Bronchial epithelial cell (primary cell): ENCODE data around the gene TRIM6. TPM values are rescaled to one million over a fixed set of nuclear protein-coding genes. Genes with fewer than 3 reads are reported as not detected.
A peak's percentile ranks its signal among the peaks of the same experiment; 100 is the strongest.

Experiments
- DNase-seq: peaks from one replicate; pipeline ENCODE4 v3.0.0-alpha.2; 2010; ENCODE audit warnings: low read depth
- FAIRE-seq: peaks from 2 replicates; lab custom pipeline; 2011; peaks lifted over from hg19 to GRCh38; lab: Jason Lieb, UNC
- H3K27me3 ChIP-seq: 2 replicates; pipeline ENCODE4 v1.5.1; 2011; ENCODE audit warnings: low read length; ENCODE audit not compliant: control insufficient read depth, insufficient read depth
- H3K36me3 ChIP-seq: 2 replicates; pipeline ENCODE4 v1.5.1; 2011; ENCODE audit warnings: low read length; ENCODE audit not compliant: control insufficient read depth, insufficient read depth
- H3K4me3 ChIP-seq: 2 replicates; pipeline ENCODE4 v1.5.1; 2011; ENCODE audit warnings: mild to moderate bottlenecking, low read depth, low read length, control low read depth
- CTCF ChIP-seq: IDR thresholded peaks from 2 replicates; pipeline ENCODE4 v1.5.1; 2011; ENCODE audit warnings: mild to moderate bottlenecking, moderate library complexity, low read length, control low read depth, inconsistent platforms; ENCODE audit not compliant: insufficient read depth, severe bottlenecking
- total RNA-seq: library from RNA; depleted of rRNA; stranded (reverse); fragments of >200 nt; gene quantifications from 2 replicates; pipeline ENCODE4 v1.2.1, GENCODE V29; 2014

TRIM6 gene
- 1.8 and 3.2 TPM in 2 replicates for total RNA-seq

- Histone ChIP-seq H3K4me3 (peak within 1 kb of the TSS; percentile 61), H3K27me3 (no peaks in the 10 kb centered on the region), H3K36me3 (no peaks in the 10 kb centered on the region)
- no peak for TF ChIP-seq CTCF
- DNase-seq (peak; percentile 29), FAIRE-seq (no peak)
These were observed at the start of gene TRIM6 for GRCh38 chr11:5596607-5597201. TRIM6 (plus strand) TSS chr11:5596637; CDS start chr11:5596898, 261 bp downstream.

GRCh38 chr11:5547982-5548381 lies 48.5 kb upstream of the TRIM6 start:
- FAIRE-seq (no peak), DNase-seq (no peak)
- Histone ChIP-seq H3K4me3 (no peak overlapping the region), H3K36me3 (no peaks in the 10 kb centered on the region), H3K27me3 (no peaks in the 10 kb centered on the region)
- TF ChIP-seq CTCF: no peak

- Histone ChIP-seq H3K4me3 (no peak within 1 kb of the TSS), H3K36me3 (no peaks in the 10 kb centered on the region), H3K27me3 (no peaks in the 10 kb centered on the region)
- FAIRE-seq (no peak), DNase-seq (no peak)
- no peak for TF ChIP-seq CTCF
These were observed 48.0 kb upstream of the TRIM6 start, which contains the start of gene OR52H1 for GRCh38 chr11:5548440-5548839. OR52H1 (minus strand) TSS chr11:5548540; CDS start chr11:5545505, 3,035 bp downstream.

GRCh38 chr11:5550440-5551095 lies 45.9 kb upstream of the TRIM6 start:
- DNase-seq: peak; percentile 92
- no peak for FAIRE-seq
- no peaks in the 10 kb centered on the region for H3K27me3 ChIP-seq
- H3K36me3 ChIP-seq: no peaks in the 10 kb centered on the region
- TF ChIP-seq CTCF: no peak
- no peak overlapping the region for H3K4me3 ChIP-seq

GRCh38 chr11:5553343-5553742 lies 43.1 kb upstream of the TRIM6 start:
- no peaks in the 10 kb centered on the region for H3K36me3 ChIP-seq
- no peak overlapping the region for H3K4me3 ChIP-seq
- FAIRE-seq: no peak
- no peaks in the 10 kb centered on the region for H3K27me3 ChIP-seq
- DNase-seq: no peak
- no peak for TF ChIP-seq CTCF
